ENCODE results near the gene ZNF429. TPM values are rescaled to one million over a fixed set of nuclear protein-coding genes. Genes with fewer than 3 reads are reported as not detected.
"Not testable (repeated sequence)": the region's sequence is repeated elsewhere in the genome, so short reads cannot be mapped to it uniquely, and the experiment has no call there.

Gene ZNF429
- total RNA-seq, 1 donor from 2014 or later = 6.3 TPM

DNA sequence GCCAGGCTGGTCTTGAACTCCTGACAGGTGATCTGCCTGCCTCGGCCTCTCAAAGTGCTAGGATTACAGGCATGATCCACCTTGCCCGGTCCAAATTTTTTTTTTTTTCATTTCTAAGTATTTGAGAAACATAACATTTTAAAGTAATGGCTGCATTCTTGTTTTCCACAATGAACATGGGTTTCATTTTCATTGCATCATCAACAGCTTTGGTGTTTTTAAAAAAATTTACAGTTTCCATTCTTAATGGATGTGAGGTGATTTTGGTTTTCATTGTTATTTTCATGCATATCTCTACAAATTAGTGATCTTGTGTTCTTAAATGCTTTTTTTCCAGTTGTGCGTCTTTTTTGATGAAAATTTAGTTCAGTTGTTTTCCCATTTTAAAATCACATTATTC, 27.5 kb downstream of the ZNF429 start:
- TF ChIP-seq, protein P1, sequence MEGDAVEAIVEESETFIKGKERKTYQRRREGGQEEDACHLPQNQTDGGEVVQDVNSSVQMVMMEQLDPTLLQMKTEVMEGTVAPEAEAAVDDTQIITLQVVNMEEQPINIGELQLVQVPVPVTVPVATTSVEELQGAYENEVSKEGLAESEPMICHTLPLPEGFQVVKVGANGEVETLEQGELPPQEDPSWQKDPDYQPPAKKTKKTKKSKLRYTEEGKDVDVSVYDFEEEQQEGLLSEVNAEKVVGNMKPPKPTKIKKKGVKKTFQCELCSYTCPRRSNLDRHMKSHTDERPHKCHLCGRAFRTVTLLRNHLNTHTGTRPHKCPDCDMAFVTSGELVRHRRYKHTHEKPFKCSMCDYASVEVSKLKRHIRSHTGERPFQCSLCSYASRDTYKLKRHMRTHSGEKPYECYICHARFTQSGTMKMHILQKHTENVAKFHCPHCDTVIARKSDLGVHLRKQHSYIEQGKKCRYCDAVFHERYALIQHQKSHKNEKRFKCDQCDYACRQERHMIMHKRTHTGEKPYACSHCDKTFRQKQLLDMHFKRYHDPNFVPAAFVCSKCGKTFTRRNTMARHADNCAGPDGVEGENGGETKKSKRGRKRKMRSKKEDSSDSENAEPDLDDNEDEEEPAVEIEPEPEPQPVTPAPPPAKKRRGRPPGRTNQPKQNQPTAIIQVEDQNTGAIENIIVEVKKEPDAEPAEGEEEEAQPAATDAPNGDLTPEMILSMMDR (IDR thresholded peaks at IDR 0.05; ENCODE audit: insufficient read depth, low read length, poor library complexity, severe bottlenecking) = no peak
- H3K4me3 ChIP-seq (ENCODE audit: low read depth, low read length) = no peak overlapping the region
- no peak for DNase-seq (ENCODE audit: low read depth)
- H3K36me3 ChIP-seq (ENCODE audit: control insufficient read depth, insufficient read depth, low read length) = no peaks in the 10 kb centered on the region
- no peaks in the 10 kb centered on the region for H3K27me3 ChIP-seq (ENCODE audit: control insufficient read depth, insufficient read depth, low read length)

DNA sequence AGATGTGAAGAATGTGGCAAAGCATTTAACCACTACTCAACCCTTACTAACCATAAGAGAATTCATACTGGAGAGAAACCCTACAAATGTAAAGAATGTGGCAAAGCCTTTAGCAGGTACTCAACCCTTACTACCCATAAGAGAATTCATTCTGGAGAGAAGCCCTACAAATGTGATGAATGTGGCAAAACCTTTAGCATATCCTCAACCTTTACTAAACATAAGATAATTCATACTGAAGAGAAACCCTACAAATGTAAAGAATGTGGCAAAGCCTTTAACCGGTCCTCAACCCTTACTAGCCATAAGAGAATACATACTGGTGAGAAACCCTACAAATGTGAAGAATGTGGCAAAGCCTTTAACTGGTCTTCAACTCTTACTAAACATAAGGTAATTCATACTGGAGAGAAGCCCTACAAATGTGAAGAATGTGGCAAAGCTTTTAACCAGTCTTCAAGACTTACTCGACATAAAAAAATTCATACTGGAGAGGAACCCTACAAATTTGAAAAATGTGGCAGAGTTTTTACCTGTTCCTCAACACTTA, 31.4 kb downstream of the ZNF429 start:
- H3K27me3 ChIP-seq (ENCODE audit: control insufficient read depth, insufficient read depth, low read length); H3K36me3 ChIP-seq (ENCODE audit: control insufficient read depth, insufficient read depth, low read length); DNase-seq (ENCODE audit: low read depth); H3K4me3 ChIP-seq (ENCODE audit: low read depth, low read length): not testable (repeated sequence)

DNA sequence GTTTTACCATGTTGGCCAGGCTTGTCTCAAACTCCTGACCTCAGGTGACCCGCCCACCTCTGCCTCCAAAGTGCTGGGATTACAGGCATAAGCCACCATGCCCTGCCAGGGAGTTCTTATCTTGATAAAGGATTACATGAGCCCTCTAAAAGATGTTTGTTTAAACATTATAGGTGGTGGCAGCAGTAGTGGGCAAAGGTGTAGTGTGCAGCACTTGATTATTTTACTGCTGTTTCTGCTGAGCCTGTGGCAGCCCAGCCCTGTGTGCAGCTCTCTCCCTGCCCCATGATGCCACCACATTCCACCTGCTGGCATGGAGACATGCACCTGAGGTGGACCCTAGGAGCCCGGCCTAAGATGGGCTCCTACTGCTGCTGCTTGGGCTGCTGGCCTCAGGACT, 54.0 kb downstream of the ZNF429 start:
- no peak for DNase-seq (ENCODE audit: low read depth)
- TF ChIP-seq, protein P1 (IDR thresholded peaks at IDR 0.05; ENCODE audit: insufficient read depth, low read length, poor library complexity, severe bottlenecking) = no peak
- Histone ChIP-seq H3K4me3 (ENCODE audit: low read depth, low read length) (no peak overlapping the region), H3K27me3 (ENCODE audit: control insufficient read depth, insufficient read depth, low read length) (no peaks in the 10 kb centered on the region), H3K36me3 (ENCODE audit: control insufficient read depth, insufficient read depth, low read length) (no peaks in the 10 kb centered on the region)

DNA sequence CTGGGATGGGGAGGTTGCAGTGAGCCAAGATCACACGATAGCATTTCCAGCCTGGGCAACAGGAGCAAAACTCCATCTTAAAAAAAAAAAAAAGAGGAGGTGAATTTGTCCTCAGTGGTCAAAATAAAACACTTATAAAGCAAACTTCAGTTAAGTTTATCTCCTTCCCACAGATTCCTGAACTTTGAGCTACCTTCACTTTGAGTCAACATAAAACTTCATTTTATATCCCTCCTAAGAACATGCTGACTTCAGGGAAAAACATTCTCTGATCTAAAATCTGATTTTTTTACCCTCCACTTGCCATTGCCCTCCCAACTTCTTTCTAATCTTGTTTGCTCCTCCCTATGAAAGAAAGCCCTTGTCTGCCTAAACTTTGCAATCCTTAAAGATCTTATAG, 59.0 kb downstream of the ZNF429 start:
- no peak overlapping the region for H3K4me3 ChIP-seq (ENCODE audit: low read depth, low read length)
- H3K36me3 ChIP-seq (ENCODE audit: control insufficient read depth, insufficient read depth, low read length) = no peaks in the 10 kb centered on the region
- TF ChIP-seq, protein P1 (IDR thresholded peaks at IDR 0.05; ENCODE audit: insufficient read depth, low read length, poor library complexity, severe bottlenecking) = no peak
- H3K27me3 ChIP-seq (ENCODE audit: control insufficient read depth, insufficient read depth, low read length) = no peaks in the 10 kb centered on the region
- DNase-seq (ENCODE audit: low read depth) = no peak

DNA sequence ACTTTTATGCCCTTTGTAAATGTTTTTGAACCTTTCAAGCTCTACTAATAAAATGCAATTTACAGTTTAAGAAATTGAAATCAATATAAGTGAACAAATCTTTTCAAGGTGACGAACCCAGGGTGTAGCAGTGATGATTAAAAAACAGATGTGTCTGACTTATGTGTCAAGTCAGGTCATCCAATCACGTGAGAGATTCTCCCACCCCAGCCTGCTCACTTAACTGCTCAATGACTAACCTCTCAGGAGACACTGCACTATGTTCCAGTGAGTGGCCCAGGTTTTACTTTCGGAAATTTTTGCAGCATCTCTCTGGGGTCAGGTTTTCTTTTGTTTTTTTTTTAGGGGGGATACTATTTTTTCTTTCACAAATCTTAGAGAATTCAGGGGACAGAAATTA, 60.7 kb downstream of the ZNF429 start:
- Histone ChIP-seq H3K36me3 (ENCODE audit: control insufficient read depth, insufficient read depth, low read length) (no peaks in the 10 kb centered on the region), H3K4me3 (ENCODE audit: low read depth, low read length) (no peak overlapping the region), H3K27me3 (ENCODE audit: control insufficient read depth, insufficient read depth, low read length) (no peaks in the 10 kb centered on the region)
- no peak for DNase-seq (ENCODE audit: low read depth)
- TF ChIP-seq, protein P1 (IDR thresholded peaks at IDR 0.05; ENCODE audit: insufficient read depth, low read length, poor library complexity, severe bottlenecking) = no peak

DNA sequence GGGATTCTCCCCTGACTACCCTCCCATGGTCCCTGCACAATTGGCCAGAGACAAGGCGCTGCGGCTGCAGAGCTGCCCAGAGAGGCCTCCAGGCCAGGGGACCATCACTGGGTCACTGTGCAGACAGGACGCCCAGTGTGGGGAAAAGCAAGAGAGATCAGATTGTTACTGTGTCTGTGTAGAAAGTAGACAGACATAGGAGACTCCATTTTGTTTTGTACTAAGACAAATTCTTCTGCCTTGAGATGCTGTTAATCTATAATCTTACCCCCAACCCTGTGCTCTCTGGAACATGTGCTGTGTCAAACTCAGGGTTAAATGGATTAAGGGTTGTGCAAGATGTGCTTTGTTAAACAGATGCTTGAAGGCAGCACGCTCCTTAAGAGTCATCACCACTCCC, 62.4 kb downstream of the ZNF429 start:
- not testable (repeated sequence) for H3K27me3 ChIP-seq (ENCODE audit: control insufficient read depth, insufficient read depth, low read length); H3K36me3 ChIP-seq (ENCODE audit: control insufficient read depth, insufficient read depth, low read length); DNase-seq (ENCODE audit: low read depth)
- peak overlapping the region; percentile 39 for H3K4me3 ChIP-seq (ENCODE audit: low read depth, low read length)

DNA sequence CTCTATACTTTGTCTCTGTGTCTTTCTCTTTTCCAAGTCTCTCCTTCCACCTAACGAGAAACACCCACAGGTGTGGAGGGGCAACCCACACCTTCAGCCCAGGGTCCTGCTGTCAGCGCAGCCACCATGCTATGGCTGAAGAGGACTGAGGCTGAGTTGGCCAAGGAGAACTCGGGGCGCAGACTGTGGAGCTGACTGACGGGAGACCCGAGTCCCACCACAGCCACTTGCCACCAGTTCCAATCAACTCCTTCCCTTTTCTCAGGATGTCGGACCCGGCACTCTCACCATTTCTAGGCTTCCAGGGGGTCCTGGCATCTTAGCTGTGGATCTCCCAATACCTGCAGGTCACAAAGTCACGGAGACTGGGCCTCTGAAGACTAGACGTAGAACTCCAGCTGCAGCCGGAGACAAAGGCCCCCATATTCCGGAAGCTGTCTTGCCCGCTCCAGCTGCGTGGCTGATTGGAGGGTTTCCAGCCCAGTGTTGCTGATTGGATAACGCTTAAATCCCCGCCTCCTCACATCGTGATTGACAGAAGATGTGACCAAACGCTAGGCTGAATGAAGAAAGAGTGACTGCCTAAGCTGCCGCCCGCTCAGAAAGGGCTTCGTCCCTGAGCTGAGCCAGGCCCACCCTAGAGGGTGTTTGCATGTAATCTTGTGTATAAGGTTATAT, 63.6 kb downstream of the ZNF429 start:
- TF ChIP-seq, protein P1 (IDR thresholded peaks at IDR 0.05; ENCODE audit: insufficient read depth, low read length, poor library complexity, severe bottlenecking) = no peak
- H3K36me3 ChIP-seq (ENCODE audit: control insufficient read depth, insufficient read depth, low read length) = no peaks in the 10 kb centered on the region
- no peaks in the 10 kb centered on the region for H3K27me3 ChIP-seq (ENCODE audit: control insufficient read depth, insufficient read depth, low read length)
- DNase-seq (ENCODE audit: low read depth) = peak; percentile 25
- H3K4me3 ChIP-seq (ENCODE audit: low read depth, low read length) = peak overlapping the region; percentile 27

All from kidney epithelial cell (primary cell).